HG02852 (cell line): ENCODE results near the gene SAMD13.

Experiments used
- ATAC-seq: cut with Tn5 transposase; IDR thresholded peaks from one replicate; pipeline ENCODE4 v1.9.1; 2021; ENCODE audit warnings: mild to moderate bottlenecking, moderate library complexity; ENCODE audit not compliant: unreplicated experiment

Gene SAMD13

GRCh38 chr1:84370266-84370665 is 68.8 kb downstream of the SAMD13 start:
- no peak for ATAC-seq

- no peak for ATAC-seq
These were observed 69.4 kb downstream of the SAMD13 start for GRCh38 chr1:84370831-84371394.

GRCh38 chr1:84373436-84374141 is 72.1 kb downstream of the SAMD13 start:
- ATAC-seq, result no peak

- no peak for ATAC-seq
These were observed 73.6 kb downstream of the SAMD13 start for GRCh38 chr1:84374991-84375696.

GRCh38 chr1:84376000-84376910 is 74.7 kb downstream of the SAMD13 start:
- ATAC-seq, result no peak

- ATAC-seq, result no peak
These were observed 76.1 kb downstream of the SAMD13 start for GRCh38 chr1:84377480-84378095.

- no peak for ATAC-seq
These were observed 77.8 kb downstream of the SAMD13 start for GRCh38 chr1:84379138-84379916.

GRCh38 chr1:84379917-84380180 is 78.3 kb downstream of the SAMD13 start:
- no peak for ATAC-seq

- no peak for ATAC-seq
These were observed 80.6 kb downstream of the SAMD13 start for GRCh38 chr1:84382127-84382526.

GRCh38 chr1:84385347-84385746 is 83.8 kb downstream of the SAMD13 start:
- no peak for ATAC-seq

GRCh38 chr1:84386716-84387479 is 85.4 kb downstream of the SAMD13 start:
- ATAC-seq, result no peak

GRCh38 chr1:84387480-84388163 is 86.1 kb downstream of the SAMD13 start:
- ATAC-seq, result no peak

GRCh38 chr1:84390226-84390625 is 88.7 kb downstream of the SAMD13 start:
- ATAC-seq, result no peak

GRCh38 chr1:84398175-84399155 is 97.0 kb downstream of the SAMD13 start, which contains the start of gene DNASE2B:
Gene DNASE2B, plus strand, starts transcription at chr1:84398484. Its CDS starts 81 bp downstream, at chr1:84398565.
- ATAC-seq, result no peak
